A673 (cell line): ENCODE results near the gene KRTAP5-1. TPM values are rescaled to one million over a fixed set of nuclear protein-coding genes. Genes with fewer than 3 reads are reported as not detected.

Experiments
- BruUV-seq: library from RNA; stranded (reverse); fragments of 400-500 nt; replicated peaks from 2 replicates; lab custom pipeline; 2021; lab: Mats Ljungman, UMichigan
- CTCF ChIA-PET: fragments of 300-600 bp; sonication (Branson Sonifier 250); formaldehyde crosslinking; loops from one replicate; lab custom pipeline; 2022; ENCODE audit warnings: antibody characterized with exemption; lab: Charles Lee
- POLR2A ChIA-PET: fragments of 300-600 bp; sonication (Branson Sonifier 250); formaldehyde crosslinking; loops from one replicate; lab custom pipeline; 2022; ENCODE audit warnings: antibody characterized with exemption; ENCODE audit not compliant: low non-redundant PET; lab: Charles Lee
- DNase-seq: peaks from one replicate; pipeline ENCODE4 v3.0.0-alpha.2; 2015; ENCODE audit warnings: low spot score
- H3K27ac ChIP-seq: fragments of 200-600 bp; sonication (generic); 2 replicates; pipeline ENCODE4 v1.5.1; 2016; ENCODE audit warnings: mixed run types, low read depth, mild to moderate bottlenecking, mixed read lengths, antibody characterized with exemption, low read length; ENCODE audit not compliant: poor library complexity, severe bottlenecking
- H3K27me3 ChIP-seq: fragments of 200-600 bp; sonication (generic); replicated peaks from 2 replicates; pipeline ENCODE4 v1.6.1; 2017; ENCODE audit warnings: mixed run types, low read depth, mild to moderate bottlenecking, mixed read lengths, antibody characterized with exemption, low read length; ENCODE audit not compliant: insufficient read depth, poor library complexity
- H3K36me3 ChIP-seq: fragments of 200-600 bp; sonication (generic); 2 replicates; pipeline ENCODE4 v1.6.1; 2016; ENCODE audit warnings: mixed run types, mild to moderate bottlenecking, mixed read lengths, antibody characterized with exemption, low read length; ENCODE audit not compliant: insufficient read depth, poor library complexity, severe bottlenecking
- H3K4me1 ChIP-seq: fragments of 200-600 bp; sonication (generic); 2 replicates; pipeline ENCODE4 v1.6.1; 2017; ENCODE audit warnings: mixed run types, mild to moderate bottlenecking, mixed read lengths, antibody characterized with exemption, low read length; ENCODE audit not compliant: insufficient read depth, poor library complexity, severe bottlenecking
- H3K4me3 ChIP-seq: fragments of 200-600 bp; sonication (generic); 2 replicates; pipeline ENCODE4 v1.5.1; 2016; ENCODE audit warnings: low read depth, mixed run types, mild to moderate bottlenecking, mixed read lengths, low read length; ENCODE audit not compliant: poor library complexity, severe bottlenecking
- H3K9me3 ChIP-seq: fragments of 200-600 bp; sonication (generic); 2 replicates; pipeline ENCODE4 v1.6.1; 2016; ENCODE audit warnings: mixed run types, low read depth, mild to moderate bottlenecking, mixed read lengths, antibody characterized with exemption, low read length; ENCODE audit not compliant: poor library complexity, severe bottlenecking
- EZH2 ChIP-seq: fragments of 200-600 bp; sonication (generic); IDR thresholded peaks from 2 replicates; pipeline ENCODE4 v1.6.1; 2017; ENCODE audit warnings: borderline replicate concordance, low read depth, mild to moderate bottlenecking, mixed read lengths, antibody characterized with exemption, low read length; ENCODE audit not compliant: poor library complexity, severe bottlenecking
- intact Hi-C: fragments of 100-400 bp; cut with micrococcal nuclease; formaldehyde crosslinking; loops from one replicate; pipeline ENCODE4 v1.10.0; 2022; ENCODE audit not compliant: unreplicated experiment
- total RNA-seq: library from RNA; stranded (reverse); gene quantifications from 2 replicates; pipeline ENCODE4 v1.2.3, GENCODE V29; 2021
- TF ChIP-seq, protein P1 (sequence below): fragments of 300-800, 200-600 bp; sonication (generic); conservative IDR thresholded peaks from 2 replicates; pipeline ENCODE4 v1.5.1; 2017; ENCODE audit warnings: low read depth, mild to moderate bottlenecking, antibody characterized with exemption, low read length, moderate library complexity, mixed read lengths

The KRTAP5-1 gene
- total RNA-seq, 1 experiment from 2014 or later: not detected

DNA sequence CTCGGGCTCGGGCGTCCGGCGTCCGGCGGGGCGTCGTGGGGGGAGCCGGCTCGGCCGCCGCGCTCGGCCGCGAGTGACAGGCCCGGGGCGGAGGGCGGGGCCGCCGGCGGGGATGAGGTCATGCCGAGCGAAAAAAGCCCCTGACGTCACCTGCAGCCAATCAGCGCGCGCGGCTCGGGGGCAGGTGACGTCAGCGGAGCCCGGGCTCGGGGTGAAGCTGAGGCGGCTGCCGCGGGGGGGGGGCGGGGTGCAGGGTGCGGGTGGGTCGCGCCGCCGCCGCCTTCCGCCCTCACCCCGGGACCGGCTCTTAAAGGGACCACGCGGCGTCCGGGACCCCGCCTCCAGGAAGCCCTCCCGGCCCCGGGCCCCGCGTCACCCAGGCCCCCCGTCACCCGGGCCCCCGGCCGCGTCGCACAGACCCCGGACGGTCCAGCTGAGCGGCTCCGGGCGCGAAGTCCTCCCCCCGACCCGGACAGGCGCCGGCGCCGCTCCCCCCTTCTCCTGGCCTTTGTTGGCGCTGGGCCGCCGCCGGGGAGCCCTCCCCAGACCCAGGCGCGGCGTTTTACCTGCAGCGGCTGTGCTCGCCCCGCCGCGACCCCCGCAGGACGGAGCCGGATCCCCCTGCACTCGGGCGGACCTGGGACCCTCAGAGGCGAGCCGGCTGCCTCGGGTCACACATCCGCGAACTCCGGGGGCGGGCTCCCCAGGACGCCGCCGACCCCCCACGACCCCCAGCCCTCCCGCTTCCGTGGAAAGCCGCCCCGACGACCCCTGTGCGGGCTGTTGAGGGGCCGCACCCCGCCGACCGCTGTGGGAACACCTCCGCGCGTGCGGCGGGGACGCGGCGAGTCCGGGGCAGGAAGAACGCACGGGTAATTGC, 12.6 kb downstream of the KRTAP5-1 start, which contains the start of gene DUSP8:
Gene DUSP8 (minus strand): TSS at position 75 of the 880 bp plus-strand sequence. CDS start 6,445 bp downstream, outside the sequence.
- TF ChIP-seq EZH2: peak; percentile 61
- TF ChIP-seq, protein P1, sequence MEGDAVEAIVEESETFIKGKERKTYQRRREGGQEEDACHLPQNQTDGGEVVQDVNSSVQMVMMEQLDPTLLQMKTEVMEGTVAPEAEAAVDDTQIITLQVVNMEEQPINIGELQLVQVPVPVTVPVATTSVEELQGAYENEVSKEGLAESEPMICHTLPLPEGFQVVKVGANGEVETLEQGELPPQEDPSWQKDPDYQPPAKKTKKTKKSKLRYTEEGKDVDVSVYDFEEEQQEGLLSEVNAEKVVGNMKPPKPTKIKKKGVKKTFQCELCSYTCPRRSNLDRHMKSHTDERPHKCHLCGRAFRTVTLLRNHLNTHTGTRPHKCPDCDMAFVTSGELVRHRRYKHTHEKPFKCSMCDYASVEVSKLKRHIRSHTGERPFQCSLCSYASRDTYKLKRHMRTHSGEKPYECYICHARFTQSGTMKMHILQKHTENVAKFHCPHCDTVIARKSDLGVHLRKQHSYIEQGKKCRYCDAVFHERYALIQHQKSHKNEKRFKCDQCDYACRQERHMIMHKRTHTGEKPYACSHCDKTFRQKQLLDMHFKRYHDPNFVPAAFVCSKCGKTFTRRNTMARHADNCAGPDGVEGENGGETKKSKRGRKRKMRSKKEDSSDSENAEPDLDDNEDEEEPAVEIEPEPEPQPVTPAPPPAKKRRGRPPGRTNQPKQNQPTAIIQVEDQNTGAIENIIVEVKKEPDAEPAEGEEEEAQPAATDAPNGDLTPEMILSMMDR: no peak
- ChIA-PET POLR2A (no interaction called here), CTCF (interaction anchor here (1.2 kb wide), 1 partner anchor 26 kb away, joined by 17 read pairs; no protein-coding TSS in a partner anchor)
- H3K4me1 ChIP-seq: peaks cover 6% of the 10 kb centered on the region
- no peaks in the 10 kb centered on the region for H3K36me3 ChIP-seq
- peak; percentile 81 for DNase-seq
- peaks cover 25% of the 10 kb centered on the region for H3K27me3 ChIP-seq
- no peaks in the 10 kb centered on the region for H3K9me3 ChIP-seq
- H3K27ac ChIP-seq: no peak within 1 kb of the TSS
- no TSS peak for BruUV-seq
- peak within 1 kb of the TSS; percentile 38 for H3K4me3 ChIP-seq
- intact Hi-C loops: no loop called here

DNA sequence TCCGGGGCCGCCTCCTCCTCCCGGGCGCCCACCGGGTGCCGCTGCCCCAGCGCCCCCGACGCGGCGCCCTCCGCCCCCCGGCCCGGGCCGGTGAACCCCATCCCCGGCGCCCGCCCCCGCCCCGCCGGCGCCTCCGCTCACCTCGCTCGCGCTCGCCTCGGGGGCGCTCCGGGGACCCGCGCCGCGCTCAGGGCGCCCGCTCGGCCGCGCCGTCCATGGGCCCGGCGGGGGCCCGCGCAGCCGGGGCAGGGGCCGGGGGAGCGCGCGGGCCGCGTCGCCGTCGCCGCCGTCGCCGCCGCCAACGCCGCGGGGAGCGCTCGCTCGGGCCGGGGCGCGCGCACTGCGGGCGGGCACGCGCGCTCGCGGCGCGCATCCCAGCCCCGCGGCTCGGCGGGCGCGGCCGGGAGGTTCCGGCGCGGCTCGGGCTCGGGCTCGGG, 13.3 kb downstream of the KRTAP5-1 start:
- intact Hi-C loops: no loop called here
- DNase-seq: no peak
- CTCF ChIA-PET: no interaction called here
- Histone ChIP-seq H3K27me3 (peaks cover 25% of the 10 kb centered on the region), H3K4me3 (peak overlapping the region; percentile 38), H3K27ac (no peak overlapping the region), H3K4me1 (peaks cover 6% of the 10 kb centered on the region), H3K9me3 (no peaks in the 10 kb centered on the region), H3K36me3 (no peaks in the 10 kb centered on the region)
- BruUV-seq: no TSS peak
- POLR2A ChIA-PET: no interaction called here
- TF ChIP-seq, protein P1: no peak
- TF ChIP-seq EZH2: no peak

DNA sequence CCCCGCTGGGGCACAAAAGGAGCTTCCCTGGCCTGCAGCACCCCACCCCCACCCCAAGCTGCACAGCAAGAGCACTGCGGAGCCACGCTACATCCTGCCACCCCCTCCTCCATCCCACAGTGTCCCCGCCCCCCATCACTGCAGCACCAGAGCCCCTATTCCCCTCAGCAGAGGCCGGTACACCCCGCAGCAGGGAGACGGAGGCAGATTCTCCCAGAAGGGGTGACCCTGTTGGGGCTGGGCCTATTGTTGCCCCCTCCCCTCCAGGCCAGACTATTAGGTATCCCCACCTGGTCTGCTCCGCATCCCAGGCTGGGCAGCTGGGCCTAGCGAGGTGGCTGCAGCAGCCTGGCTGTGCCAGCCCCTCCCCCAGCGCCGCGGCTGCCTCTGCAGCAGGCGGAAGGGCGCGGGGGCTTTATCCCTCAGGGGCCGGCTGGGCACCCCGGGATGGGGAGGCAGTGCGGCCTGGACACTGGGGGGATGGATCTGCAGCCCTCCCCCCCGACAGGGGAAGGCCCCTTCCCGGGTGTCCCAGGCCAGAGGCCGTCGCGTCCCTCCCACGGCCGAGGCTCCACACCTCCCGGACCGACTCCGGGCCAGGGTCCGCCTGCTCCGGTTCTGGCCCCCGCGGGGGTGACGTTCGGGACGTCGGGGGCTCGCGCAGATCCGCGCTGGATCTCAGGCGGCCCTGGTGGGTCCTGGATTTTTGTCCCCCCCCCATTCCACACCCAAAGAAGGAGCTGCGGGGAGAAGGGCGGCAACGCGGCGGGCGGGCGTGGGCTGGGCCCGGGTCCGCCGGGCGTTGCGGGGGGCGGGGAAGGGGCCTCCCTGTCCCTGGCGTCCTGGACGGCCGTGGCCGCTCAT, 14.0 kb downstream of the KRTAP5-1 start:
- H3K36me3 ChIP-seq: no peaks in the 10 kb centered on the region
- DNase-seq: no peak
- no peaks in the 10 kb centered on the region for H3K9me3 ChIP-seq
- TF ChIP-seq EZH2: no peak
- TF ChIP-seq, protein P1: no peak
- peak overlapping the region; percentile 34 for H3K4me3 ChIP-seq
- H3K27me3 ChIP-seq: peaks cover 25% of the 10 kb centered on the region
- peaks cover 6% of the 10 kb centered on the region for H3K4me1 ChIP-seq
- no peak overlapping the region for H3K27ac ChIP-seq
- ChIA-PET POLR2A (no interaction called here), CTCF (no interaction called here)
- intact Hi-C loops: no loop called here
- BruUV-seq: no TSS peak
